Spinal cord (tissue), 10 donors: Measurements from ENCODE around the gene TRIM62. TPM values are rescaled to one million over a fixed set of nuclear protein-coding genes. Genes with fewer than 3 reads are reported as not detected.

ENCODE experiments used
- DNase-seq, 6 donors: peaks; one replicate each; pipeline versions ENCODE4 v3.0.0 to v3.0.0-alpha.2; 2013 to 2015; ENCODE audit warnings: low spot score in 6 of 6, low read depth in 4 of 6
- H3K27ac ChIP-seq: one replicate; pipeline ENCODE4 v1.5.1; 2013; ENCODE audit warnings: low read depth, low read length, control low read depth
- H3K27me3 ChIP-seq: one replicate; pipeline ENCODE4 v1.6.1; 2013; ENCODE audit warnings: low read length; ENCODE audit not compliant: control insufficient read depth, insufficient read depth
- H3K36me3 ChIP-seq: one replicate; pipeline ENCODE4 v1.6.1; 2013; ENCODE audit warnings: low read length; ENCODE audit not compliant: control insufficient read depth, insufficient read depth
- H3K4me1 ChIP-seq: one replicate; pipeline ENCODE4 v1.6.1; 2013; ENCODE audit warnings: low read length; ENCODE audit not compliant: control insufficient read depth, insufficient read depth
- H3K4me3 ChIP-seq: one replicate; pipeline ENCODE4 v1.5.1; 2013; ENCODE audit warnings: low read depth, low read length, control low read depth
- H3K9me3 ChIP-seq: one replicate; pipeline ENCODE4 v1.6.1; 2013; ENCODE audit warnings: low read length; ENCODE audit not compliant: control insufficient read depth, insufficient read depth
- WGBS: methylation state at CpG from one replicate; pipeline ENCODE4 v1.1.5; 2013; ENCODE audit warnings: missing lambda C conversion rate; ENCODE audit not compliant: insufficient coverage; 5-methylcytosine and 5-hydroxymethylcytosine counted together
- polyA plus RNA-seq, 2 donors: library from polyadenylated mRNA; unstranded; fragments of 120-200 nt; gene quantifications; one replicate each; pipeline ENCODE4 v1.2.1, GENCODE V29; 2013; ENCODE audit not compliant: insufficient read length in 2 of 2
- total RNA-seq, 2 donors: library from RNA; depleted of rRNA in 1 of 2; stranded (reverse); fragments of 120-200 nt in 1 of 2; fragments of >200 nt in 1 of 2; gene quantifications; one replicate each; pipeline versions ENCODE4 v1.2.3 to v1.2.4, GENCODE V29; 2013 to 2014
- donor health status: healthy.

Gene TRIM62
- total and polyA plus RNA-seq, 4 donors: 6.8 to 20.7 (median 14.7) TPM

DNA sequence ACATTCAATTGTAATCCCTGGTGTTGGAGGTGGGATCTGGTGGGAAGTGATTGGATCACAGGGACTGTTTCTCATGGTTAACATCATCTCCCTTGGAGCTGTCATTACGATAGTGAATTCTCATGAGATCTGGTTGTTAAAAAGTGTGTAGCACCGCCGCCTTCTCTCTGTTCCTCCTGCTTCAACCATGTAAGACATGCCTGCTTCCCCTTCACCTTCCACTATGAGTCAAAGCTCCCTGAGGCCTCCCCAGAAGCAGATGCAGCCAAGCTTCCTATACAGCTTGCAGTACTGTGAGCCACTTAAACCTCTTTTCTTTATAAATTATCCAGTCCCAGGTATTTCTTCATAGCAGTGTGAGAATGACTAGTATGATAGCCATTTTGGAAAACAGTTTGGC is 30.1 kb upstream of the TRIM62 start:
- Histone ChIP-seq H3K27ac (no peak overlapping the region), H3K9me3 (no peaks in the 10 kb centered on the region), H3K36me3 (no peaks in the 10 kb centered on the region), H3K4me3 (no peak overlapping the region), H3K4me1 (no peaks in the 10 kb centered on the region), H3K27me3 (no peaks in the 10 kb centered on the region)
- DNase-seq: no peak
- WGBS: 100% methylated on average over 1 of the region's 3 CpGs

DNA sequence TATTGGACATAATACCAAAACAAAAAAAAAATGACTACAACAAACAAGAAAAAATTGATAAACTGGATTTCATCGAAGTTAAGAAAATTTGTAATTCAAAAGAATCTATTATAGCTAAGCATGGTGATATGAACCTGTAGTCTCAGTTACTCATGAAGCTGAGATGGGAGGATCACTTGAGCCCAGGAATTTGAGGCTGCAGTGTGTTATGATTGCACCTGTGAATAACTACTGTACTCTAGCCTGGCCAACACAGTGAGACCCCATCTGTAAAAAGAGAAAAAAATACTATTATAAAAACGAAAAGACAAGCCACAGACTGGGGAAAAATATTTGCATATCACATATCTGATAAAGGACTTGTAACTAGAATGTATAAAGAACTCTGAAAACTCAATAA is 24.5 kb upstream of the TRIM62 start:
- H3K9me3 ChIP-seq: no peaks in the 10 kb centered on the region
- H3K4me3 ChIP-seq: no peak overlapping the region
- H3K4me1 ChIP-seq: no peaks in the 10 kb centered on the region
- no peaks in the 10 kb centered on the region for H3K27me3 ChIP-seq
- no peak overlapping the region for H3K27ac ChIP-seq
- no peaks in the 10 kb centered on the region for H3K36me3 ChIP-seq
- WGBS: no CpG with 5 or more reads among the region's 2 CpGs
- no peak for DNase-seq

DNA sequence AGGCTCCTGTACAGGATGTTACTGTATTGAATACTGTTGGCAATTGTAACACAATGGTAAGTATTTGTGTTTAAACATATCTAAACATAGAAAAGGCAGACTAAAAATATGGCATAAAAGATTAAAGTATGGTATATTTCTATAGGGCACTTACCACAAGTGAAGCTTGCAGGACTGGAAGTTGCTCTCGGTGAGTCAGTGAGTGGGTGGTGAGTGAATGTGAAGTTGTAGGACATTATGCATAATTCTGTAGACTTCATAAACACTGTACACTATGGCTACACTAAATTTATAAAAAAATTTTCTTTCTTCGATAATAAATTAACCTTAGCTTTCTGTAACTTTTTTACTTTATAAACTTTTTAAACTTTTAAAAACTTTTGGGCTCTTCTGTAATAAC is 13.7 kb upstream of the TRIM62 start:
- Histone ChIP-seq H3K27me3 (no peaks in the 10 kb centered on the region), H3K36me3 (no peaks in the 10 kb centered on the region), H3K4me3 (no peak overlapping the region), H3K27ac (no peak overlapping the region), H3K9me3 (no peaks in the 10 kb centered on the region), H3K4me1 (no peaks in the 10 kb centered on the region)
- no CpG with 5 or more reads among the region's 2 CpGs for WGBS
- no peak for DNase-seq

DNA sequence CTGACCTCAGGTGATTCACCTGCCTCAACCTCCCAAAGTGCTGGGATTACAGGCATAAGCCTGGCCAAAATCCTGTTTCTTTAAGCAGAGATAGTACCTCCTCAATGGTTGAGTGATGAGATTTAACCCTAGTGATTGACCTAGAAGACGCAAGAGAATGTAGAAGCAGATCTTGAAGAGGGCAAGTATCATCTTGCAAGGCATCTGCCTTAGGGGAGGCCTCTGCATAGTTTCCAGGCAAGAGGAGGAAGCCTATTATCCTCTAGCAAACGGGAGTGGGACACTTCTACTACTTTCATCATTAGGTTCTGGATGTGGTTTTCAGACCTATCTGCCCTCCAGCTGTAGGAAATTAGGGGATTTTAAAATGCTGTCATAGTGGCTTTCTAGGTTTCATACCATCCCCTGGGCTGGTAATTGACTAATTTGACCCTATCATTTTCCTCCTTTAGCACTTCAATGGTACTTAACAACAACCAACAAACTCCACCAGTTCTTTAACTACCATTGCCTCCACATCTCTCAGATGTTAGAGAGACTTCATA is 10.0 kb upstream of the TRIM62 start:
- H3K9me3 ChIP-seq: no peaks in the 10 kb centered on the region
- H3K4me1 ChIP-seq: no peaks in the 10 kb centered on the region
- no peaks in the 10 kb centered on the region for H3K36me3 ChIP-seq
- no peak overlapping the region for H3K4me3 ChIP-seq
- no peaks in the 10 kb centered on the region for H3K27me3 ChIP-seq
- 60% methylated on average over 2 of the region's 2 CpGs for WGBS
- DNase-seq: no peak
- no peak overlapping the region for H3K27ac ChIP-seq

DNA sequence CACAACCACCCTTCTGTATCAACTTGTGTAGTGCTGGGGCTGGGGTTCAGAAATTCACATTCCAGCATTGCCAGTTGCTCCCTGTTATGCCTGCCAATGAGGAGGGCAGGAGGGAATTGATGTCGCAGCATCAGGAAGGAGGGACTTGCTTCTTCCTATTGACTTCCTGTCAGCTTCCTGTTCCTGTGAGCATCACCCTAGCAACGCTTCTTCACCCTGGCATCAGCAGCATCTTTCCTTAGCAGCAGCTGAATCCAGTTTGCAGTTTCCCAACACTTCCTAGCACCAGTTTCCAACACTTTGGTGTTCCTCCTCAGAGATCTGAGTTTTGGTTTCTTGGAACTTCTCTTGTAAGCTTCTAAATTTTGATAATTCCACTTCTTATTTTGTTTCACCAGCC is 8.9 kb upstream of the TRIM62 start:
- no peaks in the 10 kb centered on the region for H3K9me3 ChIP-seq
- no peaks in the 10 kb centered on the region for H3K4me1 ChIP-seq
- H3K4me3 ChIP-seq: no peak overlapping the region
- H3K27ac ChIP-seq: no peak overlapping the region
- H3K36me3 ChIP-seq: no peaks in the 10 kb centered on the region
- H3K27me3 ChIP-seq: no peaks in the 10 kb centered on the region
- no peak for DNase-seq
- 46% methylated on average over 2 of the region's 2 CpGs for WGBS

DNA sequence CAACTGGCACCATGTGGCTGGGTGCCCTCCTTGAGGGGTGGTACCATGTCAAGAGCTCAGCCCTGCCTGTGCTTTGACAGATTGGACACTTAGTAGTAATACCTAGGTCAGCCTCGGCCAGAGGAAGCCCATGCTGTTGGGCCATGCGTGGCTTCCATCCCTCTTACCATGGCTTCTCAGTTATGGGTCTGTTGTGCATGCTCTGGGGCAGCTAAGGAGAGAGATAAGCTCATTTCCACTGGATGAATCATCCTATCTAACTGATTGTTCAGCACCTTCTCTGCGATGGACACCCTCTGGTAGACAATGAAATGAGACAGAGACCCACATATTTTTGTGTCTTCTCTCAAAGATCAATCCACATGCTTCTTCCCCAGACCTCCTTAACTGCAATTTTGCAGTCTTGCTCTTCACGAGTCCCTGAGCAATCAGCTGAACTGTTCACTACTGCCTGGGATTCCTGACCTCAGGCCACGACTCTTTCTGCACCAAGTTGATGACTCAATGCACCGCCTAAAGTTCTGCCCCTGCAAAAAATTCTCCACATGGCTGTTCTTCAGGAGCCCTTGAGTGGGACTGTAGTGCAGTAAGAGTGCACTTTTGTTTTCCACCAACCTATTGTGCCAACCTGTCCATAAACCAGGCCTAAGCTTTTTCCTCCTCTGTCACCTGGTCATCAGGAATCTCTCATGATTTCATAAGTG is 6.9 kb upstream of the TRIM62 start:
- H3K4me1 ChIP-seq: no peaks in the 10 kb centered on the region
- no peaks in the 10 kb centered on the region for H3K27me3 ChIP-seq
- H3K9me3 ChIP-seq: no peaks in the 10 kb centered on the region
- H3K4me3 ChIP-seq: no peak overlapping the region
- 81% methylated on average over 3 of the region's 6 CpGs for WGBS
- no peak overlapping the region for H3K27ac ChIP-seq
- H3K36me3 ChIP-seq: no peaks in the 10 kb centered on the region
- DNase-seq: no peak

DNA sequence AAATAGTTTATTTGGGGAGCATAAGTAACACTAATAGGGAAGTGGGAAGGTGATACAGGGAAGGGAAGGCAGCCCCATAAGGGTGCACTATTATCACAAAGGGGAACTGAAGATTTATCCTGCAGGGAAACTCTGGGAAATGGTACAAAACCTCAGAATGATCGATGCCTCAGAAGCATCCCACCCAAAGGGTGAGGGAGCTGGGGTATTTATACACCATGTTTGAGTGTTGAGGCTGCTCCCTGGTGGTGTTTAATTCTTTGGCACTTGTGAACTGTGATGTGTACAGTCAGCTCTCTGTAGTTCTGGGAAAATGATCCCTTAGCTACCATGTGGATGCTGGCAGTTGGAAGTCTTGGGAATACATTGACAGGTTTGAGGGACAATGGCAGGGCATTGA is 5.1 kb upstream of the TRIM62 start:
- 80% methylated on average over 1 of the region's 1 CpG for WGBS

DNA sequence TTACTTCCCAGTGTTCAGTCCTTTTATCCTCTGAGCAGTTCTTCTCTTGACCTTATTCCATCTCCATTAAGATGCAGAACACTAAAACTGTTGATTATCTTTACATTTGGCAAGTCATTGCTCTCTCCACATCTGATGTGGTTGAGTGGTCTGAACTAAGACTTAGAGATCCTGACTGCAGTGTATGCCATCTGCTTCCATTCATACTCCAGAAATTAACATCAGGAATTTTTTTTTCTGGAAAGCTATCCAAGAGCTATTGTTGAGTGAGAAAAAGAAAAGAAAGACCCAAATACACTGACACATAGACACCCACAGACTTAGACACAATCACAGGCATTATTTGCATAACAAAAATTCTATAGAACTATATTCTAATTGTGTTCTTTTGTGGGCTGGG is 3.7 kb upstream of the TRIM62 start:
- Histone ChIP-seq H3K27ac (no peak overlapping the region), H3K4me3 (no peak overlapping the region), H3K36me3 (no peaks in the 10 kb centered on the region), H3K27me3 (no peaks in the 10 kb centered on the region), H3K4me1 (peaks cover 15% of the 10 kb centered on the region), H3K9me3 (no peaks in the 10 kb centered on the region)
- DNase-seq: peak in 1 of 6 donors; percentile 25

More for the DNA sequence above, 5.1 kb upstream of the TRIM62 start:
- peaks cover 9% of the 10 kb centered on the region for H3K4me1 ChIP-seq
- no peaks in the 10 kb centered on the region for H3K27me3 ChIP-seq
- DNase-seq: no peak
- no peak overlapping the region for H3K4me3 ChIP-seq
- no peaks in the 10 kb centered on the region for H3K36me3 ChIP-seq
- H3K9me3 ChIP-seq: no peaks in the 10 kb centered on the region
- no peak overlapping the region for H3K27ac ChIP-seq

DNA sequence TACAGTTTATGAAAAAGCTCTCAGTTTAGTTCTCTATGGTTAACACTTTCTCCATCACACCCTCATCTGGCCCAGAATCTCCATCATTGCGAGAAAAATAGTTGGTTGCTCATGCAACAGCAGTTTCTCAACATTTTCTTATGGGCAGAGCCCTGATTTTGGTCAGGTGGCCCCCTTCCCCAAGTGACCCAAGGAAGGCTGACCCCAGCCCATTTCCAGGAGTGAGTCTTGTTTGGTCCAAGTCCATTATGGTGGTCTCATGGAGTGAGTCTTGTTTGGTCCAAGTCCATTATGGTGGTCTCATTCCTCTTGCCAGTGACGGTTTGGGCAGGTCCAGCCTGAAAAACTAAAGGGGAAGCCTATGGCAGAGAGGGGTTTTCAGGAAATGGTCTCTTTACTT is 1.5 kb upstream of the TRIM62 start:
- WGBS: 81% methylated on average over 2 of the region's 2 CpGs
- DNase-seq: no peak
- peaks cover 20% of the 10 kb centered on the region for H3K4me1 ChIP-seq
- H3K36me3 ChIP-seq: peaks cover 2% of the 10 kb centered on the region
- no peaks in the 10 kb centered on the region for H3K27me3 ChIP-seq
- H3K27ac ChIP-seq: no peak overlapping the region
- no peaks in the 10 kb centered on the region for H3K9me3 ChIP-seq
- no peak overlapping the region for H3K4me3 ChIP-seq

DNA sequence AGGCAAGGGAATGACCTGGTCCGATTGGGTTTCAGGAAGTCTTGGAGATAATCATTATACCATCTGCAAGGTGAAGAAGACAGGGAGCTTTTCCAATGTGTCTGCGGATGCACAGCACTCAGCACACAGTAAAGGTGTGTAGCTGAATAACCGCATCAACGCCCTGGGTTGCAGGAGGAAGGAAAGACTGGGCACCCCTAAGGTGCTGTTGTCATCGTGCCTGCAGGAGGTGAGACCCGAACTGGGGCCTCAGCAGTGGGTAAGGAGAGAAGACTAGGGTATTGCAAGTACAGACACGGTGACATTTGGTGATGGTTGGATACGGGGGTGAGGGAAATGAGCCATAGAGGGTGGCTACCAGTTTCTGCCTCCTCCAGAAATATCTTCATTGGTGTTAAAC is 1.1 kb upstream of the TRIM62 start:
- Histone ChIP-seq H3K27ac (peak overlapping the region; percentile 45), H3K9me3 (no peaks in the 10 kb centered on the region), H3K36me3 (peaks cover 2% of the 10 kb centered on the region), H3K4me3 (no peak overlapping the region), H3K27me3 (no peaks in the 10 kb centered on the region), H3K4me1 (peaks cover 20% of the 10 kb centered on the region)
- DNase-seq: no peak
- WGBS: 54% methylated on average over 7 of the region's 8 CpGs
